CMK (cell line): ENCODE measurements around the gene NKAIN1.
"Not testable (repeated sequence)": the region's sequence is repeated elsewhere in the genome, so short reads cannot be mapped to it uniquely, and the experiment has no call there.

Source experiments
- DNase-seq: peaks from one replicate; pipeline ENCODE4 v3.0.0-alpha.2; 2010; ENCODE audit warnings: low read depth

The NKAIN1 gene

DNA sequence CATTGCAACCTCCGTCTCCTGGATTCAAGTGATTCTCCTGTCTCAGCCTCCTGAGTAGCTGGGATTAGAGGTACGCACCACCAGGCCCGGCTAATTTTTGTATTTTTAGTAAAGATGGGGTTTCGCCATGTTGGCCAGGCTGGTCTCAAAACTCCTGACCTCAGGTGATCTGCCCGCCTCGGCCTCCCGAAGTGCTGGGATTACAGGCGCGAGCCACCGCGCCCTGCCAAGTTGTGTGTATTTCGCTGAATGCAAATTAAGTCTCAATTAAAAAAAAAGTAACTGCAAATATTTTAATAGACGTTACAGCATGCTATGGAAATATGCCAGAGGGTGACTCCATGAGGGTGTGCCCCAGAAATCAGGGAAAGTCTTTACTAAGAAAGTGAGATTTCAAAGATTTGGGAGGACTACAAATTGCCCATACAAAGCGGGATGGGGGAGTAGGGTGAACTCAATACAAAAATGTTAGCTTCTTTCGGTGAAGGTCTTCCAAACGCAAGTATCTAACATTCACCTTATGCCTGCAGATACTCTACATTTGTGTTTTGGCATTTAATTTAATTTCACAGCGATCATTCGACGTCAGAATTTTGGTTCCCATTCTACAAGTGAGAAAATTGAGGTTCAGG is 85.6 kb downstream of the NKAIN1 start:
- no peak for DNase-seq

DNA sequence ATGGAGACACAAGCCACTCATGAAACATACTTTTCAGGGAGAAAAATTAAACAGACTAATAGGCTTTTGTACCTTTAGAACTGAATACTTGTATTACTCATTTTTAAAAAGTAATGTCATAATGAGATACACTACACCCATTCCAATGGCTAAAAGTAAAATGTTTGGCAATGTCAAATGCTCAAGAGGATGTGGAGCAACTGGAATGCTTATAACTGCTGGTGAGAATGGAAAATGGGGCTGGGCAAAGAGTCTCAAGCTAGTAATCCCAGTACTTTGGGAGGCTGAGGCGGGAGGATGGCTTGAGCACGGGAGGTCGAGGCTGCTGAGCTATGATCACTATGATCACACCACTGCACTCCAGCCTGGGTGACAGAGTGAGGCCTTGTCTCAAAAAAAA is 86.3 kb downstream of the NKAIN1 start:
- no peak for DNase-seq

DNA sequence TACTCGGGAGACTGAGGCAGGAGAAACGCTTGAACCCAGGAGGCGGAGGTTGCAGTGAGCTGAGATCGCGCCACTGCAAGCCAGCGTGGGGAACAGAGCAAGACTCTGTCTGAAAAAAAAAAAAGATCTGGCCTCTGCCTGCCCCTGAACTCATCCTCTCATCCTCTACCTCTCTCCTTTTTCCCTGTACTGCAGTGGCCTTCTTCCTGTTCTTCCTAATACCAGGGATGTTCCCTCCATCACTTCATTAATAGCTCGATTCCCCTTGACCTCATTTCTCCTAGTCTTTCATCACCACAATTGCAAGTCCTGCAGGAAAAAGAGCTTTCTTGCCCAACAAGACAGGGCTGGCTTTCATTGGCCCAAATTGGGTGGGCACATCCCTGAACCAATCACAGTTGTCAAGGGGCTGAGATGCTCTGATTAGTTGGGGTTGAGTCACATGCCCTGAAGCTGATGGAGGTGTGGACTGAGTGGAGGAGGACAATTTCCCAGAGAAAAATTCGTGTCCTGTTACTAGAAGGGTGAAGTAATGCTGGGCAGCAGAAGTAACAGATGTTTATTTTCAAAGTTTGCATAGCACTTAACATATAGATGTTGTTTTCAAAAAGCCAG is 87.4 kb downstream of the NKAIN1 start:
- no peak for DNase-seq

DNA sequence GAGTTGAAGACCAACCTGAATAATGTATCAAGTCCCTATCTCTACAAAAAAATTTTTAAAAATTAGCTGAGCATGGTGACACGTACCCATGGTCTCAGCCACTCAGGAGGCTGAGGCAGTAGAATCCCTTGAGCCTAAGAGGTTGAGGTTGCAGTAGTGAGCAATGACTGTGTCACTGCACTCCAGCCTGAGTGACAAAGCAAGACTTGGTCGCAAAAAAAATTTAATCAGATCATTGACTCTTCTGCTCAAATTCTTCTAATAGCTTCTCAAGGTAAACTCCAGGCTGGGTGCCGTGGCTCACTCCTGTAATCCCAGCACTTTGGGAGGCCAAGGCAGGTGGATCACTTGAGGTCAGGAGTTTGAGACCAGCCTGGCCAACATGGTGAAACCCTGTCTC is 88.3 kb downstream of the NKAIN1 start:
- DNase-seq = no peak

DNA sequence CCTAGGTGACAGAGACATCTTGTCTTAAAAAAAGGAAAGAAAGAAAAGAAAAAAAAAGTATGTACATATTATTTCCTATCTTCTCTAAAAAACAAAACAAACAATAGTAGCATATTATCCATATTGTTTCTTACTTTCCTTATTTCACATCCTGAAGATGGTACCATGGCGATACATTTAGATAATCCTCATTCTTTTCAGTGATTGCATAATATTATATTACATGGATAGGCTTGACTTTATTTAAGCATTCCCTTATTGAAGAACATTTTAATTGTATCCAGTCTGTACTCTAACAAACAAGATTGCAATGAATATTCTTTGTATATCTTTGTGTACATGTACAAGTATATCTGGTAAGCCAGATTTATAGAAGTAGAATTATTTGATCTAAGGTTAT is 91.3 kb downstream of the NKAIN1 start:
- DNase-seq = no peak

DNA sequence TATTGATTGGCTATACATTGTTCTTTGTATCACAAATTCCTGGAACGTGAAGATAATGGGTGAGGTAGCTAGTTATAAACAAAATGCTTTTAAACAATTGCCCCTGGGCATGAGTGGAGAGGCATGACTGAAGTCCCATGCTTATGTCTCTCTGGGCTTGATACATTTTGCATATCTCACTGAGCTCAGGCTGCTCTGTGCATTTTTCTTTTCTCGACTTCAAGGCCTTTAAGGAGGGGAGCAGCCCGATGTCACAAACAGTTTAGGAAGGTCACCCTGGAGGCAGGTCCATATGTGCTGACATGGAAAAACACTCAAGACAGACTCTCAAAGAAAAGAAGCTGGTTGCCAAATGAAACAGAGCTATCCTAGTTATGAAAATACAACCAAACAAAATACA is 94.0 kb downstream of the NKAIN1 start:
- DNase-seq = no peak

DNA sequence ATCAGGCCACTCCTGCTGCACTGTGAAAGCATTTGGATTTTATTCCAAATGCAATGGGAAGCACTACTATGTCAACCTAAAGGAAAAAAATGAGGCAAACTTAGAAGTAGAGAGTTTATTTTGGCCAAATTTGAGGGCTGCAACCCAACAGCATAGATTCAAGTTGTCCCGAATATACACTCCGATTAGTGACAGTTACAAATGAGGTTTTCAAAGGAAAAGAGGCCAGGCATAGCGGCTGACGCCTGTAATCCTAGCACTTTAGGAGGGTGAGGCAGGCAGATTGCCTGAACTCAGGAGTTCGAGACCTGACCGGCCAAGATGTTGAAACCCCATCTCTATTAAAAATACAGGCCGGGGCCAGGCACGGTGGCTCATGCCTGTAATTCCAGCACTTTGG is 95.2 kb downstream of the NKAIN1 start:
- DNase-seq = no peak

DNA sequence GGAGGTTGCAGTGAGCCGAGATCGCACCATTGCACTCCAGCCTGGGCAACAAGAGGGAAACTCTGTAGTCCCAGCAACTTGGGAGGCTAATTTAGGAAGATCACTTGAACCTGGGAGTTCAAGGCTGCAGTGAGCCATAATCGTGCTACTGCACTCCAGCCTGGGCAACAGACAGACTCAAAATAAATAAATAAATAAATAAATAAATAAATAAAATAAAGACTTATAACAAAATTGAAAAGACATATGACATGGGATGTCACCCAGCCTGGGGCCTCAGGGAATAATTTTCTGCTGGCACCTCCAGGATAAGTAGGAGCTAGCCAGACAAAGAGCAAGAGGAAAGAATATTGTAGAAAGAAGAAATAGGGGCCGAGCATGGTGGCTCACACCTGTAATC is 96.2 kb downstream of the NKAIN1 start:
- no peak for DNase-seq

DNA sequence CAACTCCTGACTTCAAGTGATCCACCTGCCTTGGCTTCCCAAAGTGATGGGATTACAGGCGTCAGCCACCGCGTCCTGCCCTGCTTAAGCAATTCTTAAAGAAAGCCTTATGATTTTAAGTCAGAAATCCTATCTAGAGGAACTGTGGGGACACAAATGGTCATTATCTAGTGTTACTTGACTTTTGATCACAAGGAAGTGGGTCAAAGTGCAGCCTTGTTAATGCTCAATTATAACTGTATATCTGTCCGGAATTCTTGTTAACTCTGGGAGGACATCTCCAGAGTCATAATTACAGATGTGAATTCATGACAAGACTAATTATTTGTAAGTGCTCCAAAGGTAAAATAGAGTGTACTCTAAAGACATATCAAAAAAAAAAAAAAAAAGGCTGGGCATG is 97.3 kb downstream of the NKAIN1 start:
- DNase-seq = no peak

DNA sequence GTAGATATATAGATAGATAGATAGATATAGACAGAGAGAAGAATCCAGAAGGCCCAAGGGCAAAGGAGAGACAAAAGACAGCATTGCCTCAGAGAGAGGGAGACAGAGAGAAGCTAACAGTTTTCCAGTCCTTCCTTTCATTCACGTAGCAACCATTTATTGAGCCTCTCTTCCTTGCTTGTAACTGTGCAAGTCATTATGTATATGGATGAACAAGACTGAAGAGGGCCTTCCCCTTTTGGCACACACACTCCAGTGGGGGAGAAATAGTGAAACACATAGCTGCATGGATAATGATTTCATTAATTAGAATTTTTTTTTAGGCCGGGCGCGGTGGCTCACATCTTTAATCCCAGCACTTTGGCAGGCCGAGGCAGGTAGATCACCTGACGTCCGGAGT is 99.4 kb downstream of the NKAIN1 start:
- no peak for DNase-seq

DNA sequence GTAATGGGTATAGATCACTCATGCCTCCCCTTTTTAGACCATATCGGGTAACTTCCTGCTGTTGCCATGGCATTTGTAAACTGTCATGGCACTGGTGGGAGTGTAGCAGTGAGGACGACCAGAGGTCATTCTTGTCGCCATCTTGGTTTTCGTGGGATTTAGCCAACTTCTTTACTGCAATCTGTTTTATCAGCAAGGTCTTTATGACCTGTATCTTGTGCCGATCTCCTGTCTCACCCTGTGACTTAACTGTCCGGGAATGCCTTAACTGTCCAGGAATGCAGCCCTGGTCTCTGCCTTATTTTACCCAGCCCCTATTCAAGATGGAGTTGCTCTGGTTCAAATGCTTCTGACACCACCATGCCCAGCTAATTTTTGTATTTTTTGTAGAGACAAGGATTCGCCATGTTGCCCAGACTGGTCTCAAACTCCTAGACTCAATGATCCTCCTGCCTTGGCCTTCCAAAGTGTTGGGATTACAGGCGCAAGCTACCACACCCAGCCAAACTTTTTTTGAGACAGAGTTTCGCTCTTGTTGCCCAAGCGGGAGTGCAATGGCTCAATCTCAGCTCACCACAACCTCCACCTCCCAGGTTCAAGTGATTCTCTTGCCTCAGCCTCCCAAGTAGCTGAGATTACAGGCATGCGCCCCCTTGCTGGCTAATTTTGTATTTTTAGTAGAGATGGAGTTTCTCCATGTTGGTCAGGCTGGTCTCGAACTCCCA is 100.7 kb downstream of the NKAIN1 start:
- DNase-seq = not testable (repeated sequence)

DNA sequence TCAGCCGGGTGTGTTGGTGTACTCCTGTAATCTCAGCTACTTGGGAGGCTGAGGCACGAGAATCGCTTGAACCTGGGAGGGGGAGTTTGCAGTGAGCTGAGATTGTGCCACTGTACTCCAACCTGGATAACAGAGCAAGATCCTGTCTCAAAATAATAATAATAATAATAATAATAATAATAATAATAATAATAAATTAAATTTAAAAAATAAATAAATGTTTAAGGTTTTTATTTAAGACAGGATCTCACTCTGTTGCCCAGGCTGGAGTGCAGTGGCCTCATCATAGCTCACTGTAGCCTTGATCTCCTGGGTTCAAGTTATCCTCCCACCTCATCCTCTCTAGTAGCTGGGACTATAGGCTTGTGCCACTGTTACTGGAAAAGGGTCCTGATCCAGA is 101.8 kb downstream of the NKAIN1 start:
- DNase-seq = not testable (repeated sequence)

DNA sequence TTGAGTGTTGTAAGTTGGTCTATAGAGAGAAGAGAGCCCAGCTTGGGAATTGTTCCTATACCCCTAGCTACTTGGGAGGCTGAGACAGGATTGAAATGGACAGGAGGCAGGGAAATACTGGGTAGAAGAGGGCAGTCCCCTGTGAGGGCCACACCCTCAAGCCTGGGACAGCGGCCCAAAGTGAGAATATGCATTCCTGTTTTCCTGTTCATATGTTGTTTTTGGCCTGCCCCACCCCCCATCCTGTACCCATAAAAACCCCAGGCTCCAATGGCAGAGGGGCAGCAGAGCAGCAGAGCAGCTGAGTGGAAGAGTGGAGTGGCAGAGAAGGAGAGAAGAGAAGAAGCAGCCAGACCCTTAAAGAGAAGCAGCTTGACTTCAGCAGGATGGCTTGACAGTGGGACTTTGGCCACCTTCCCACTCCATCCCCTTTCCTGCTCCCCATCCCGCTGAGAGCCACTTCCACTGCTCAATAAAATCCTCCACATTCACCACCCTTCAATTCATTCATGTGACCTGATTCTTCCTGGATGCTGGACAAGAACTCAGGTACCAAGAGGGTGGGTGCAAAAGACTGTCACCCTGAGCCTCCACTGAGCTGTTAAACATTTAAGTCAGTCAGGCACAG is 103.6 kb downstream of the NKAIN1 start:
- DNase-seq = no peak

DNA sequence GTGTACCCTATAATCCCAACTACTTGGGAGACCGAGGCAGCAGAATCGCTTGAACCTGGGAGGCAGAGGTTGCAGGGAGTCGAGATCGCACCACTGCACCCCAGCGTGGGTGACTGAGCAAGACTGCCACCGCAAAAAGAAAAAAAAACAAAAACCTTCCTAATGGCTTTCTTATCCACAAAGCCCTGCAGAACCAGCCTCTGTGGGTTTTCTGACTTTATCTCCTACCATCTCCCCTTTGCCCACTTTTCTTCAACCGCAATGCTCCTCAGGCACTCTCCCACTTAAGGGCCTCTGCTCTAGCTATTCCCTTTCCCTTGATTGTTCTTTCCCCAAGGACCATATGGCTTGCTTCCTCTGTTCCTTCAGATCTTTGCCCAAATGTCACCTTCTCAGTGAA is 106.3 kb downstream of the NKAIN1 start:
- peak; percentile 11 for DNase-seq
